ENCODE measurements around the gene CRX.

DNA sequence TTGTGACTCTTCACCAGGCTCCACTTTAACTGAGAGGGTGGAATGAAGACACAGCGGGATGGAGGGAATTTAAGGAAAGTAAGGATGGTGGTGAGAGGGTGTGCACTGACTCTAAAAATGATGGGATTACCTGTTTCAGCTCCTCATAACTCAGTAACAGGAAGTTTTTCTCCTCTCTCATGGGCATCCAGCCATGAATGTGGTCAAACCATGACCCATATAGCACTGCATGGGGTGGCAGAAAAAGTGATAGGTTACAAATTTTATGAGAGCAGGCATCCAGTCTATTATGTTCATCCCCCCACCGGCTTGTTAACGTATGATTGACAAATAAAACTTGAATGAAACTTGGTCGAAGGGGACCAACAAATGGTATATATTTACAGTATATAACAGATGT is 57.2 kb downstream of the CRX start:
- no peak for TF ChIP-seq DPF2 (CRISPR knock-in tag; IDR thresholded peaks at IDR 0.05; ENCODE audit: borderline replicate concordance, low read depth)
- TF ChIP-seq, protein P1, sequence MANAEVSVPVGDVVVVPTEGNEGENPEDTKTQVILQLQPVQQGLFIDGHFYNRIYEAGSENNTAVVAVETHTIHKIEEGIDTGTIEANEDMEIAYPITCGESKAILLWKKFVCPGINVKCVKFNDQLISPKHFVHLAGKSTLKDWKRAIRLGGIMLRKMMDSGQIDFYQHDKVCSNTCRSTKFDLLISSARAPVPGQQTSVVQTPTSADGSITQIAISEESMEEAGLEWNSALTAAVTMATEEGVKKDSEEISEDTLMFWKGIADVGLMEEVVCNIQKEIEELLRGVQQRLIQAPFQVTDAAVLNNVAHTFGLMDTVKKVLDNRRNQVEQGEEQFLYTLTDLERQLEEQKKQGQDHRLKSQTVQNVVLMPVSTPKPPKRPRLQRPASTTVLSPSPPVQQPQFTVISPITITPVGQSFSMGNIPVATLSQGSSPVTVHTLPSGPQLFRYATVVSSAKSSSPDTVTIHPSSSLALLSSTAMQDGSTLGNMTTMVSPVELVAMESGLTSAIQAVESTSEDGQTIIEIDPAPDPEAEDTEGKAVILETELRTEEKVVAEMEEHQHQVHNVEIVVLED (CRISPR knock-in tag; IDR thresholded peaks at IDR 0.05; ENCODE audit: borderline replicate concordance), result no peak
- TF ChIP-seq NR2F1 (CRISPR knock-in tag; IDR thresholded peaks at IDR 0.05), result no peak
- TF ChIP-seq ATF7-NPFF (CRISPR knock-in tag; IDR thresholded peaks at IDR 0.05; ENCODE audit: low read depth), result no peak
- TF ChIP-seq SIN3A (IDR thresholded peaks at IDR 0.05; ENCODE audit: borderline replicate concordance, low read depth, low read length), result no peak
- no peak for TF ChIP-seq SUZ12 (IDR thresholded peaks at IDR 0.05; ENCODE audit: low read depth, low read length)
- TF ChIP-seq ZNF282 (IDR thresholded peaks at IDR 0.05; ENCODE audit: partially characterized antibody), result no peak

Measured in HepG2 (cell line).